Activated CD8-positive, alpha-beta memory T cell treated with anti-CD3 and anti-CD28 coated beads, Interleukin-2, amount 50 U/mL, for 48 hours (primary cell): Measurements from ENCODE around the gene SOHLH1.

Experiments used
- DNase-seq: peaks from one replicate; pipeline ENCODE4 v3.0.0-alpha.2; 2020

SOHLH1 gene

GRCh38 chr9:135728436-135729110 is 29.3 kb upstream of the SOHLH1 start:
- DNase-seq, result no peak

DNA sequence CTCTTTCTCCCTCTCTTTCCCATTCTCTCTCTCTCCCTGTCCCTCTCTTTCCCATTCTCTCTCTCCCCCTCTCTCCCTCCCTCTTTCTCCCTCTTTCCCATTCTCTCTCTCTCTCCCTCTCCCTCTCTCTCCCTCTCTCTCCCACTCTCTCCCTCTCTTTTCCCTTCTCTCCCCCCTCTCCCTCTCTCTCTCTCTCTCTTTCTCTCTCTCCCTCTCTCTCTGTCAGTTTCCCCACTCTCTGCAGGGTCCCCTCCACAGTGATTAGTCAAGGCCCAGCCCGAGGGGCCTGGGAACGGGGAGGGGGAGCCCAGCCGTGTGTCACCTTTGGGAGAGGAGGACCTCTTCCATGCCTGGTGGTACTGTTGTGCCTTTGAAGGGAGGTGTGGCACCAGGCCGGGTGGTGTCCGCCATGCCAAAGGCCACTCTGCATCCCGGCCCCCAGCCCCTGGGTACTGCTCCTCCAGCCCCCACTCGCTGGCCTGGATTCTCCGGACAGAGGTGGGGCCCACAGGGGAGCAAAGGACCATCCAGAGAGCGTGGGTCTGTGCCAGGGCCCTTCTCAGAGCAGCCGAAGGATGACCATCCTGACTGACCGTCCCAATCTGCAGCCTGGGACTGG is 28.1 kb upstream of the SOHLH1 start:
- no peak for DNase-seq

- no peak for DNase-seq
Observed at GRCh38 chr9:135726138-135726853, 27.0 kb upstream of the SOHLH1 start.

GRCh38 chr9:135724186-135724787 is 25.0 kb upstream of the SOHLH1 start:
- DNase-seq, result no peak

GRCh38 chr9:135722365-135722764 is 23.1 kb upstream of the SOHLH1 start:
- no peak for DNase-seq

DNA sequence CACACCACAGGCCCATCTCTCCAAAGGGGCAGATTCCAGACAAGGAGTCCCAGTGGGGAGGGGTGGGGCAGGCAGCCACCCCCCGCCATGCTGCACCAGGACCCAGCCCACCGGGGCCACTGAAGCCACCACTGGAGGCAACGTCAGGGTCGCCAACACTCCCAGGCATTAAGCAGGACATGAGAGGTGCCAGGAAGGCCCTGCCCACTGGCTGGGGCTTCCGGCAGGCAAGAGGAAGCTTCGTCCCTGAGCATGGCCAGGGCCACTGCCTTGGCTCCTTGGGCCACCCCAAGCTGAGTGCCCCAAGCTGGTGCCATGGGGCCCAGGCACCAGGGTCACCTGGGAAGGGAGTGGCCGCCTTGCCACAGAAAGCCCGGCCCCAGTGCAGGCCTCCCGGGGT is 20.2 kb upstream of the SOHLH1 start:
- no peak for DNase-seq

DNA sequence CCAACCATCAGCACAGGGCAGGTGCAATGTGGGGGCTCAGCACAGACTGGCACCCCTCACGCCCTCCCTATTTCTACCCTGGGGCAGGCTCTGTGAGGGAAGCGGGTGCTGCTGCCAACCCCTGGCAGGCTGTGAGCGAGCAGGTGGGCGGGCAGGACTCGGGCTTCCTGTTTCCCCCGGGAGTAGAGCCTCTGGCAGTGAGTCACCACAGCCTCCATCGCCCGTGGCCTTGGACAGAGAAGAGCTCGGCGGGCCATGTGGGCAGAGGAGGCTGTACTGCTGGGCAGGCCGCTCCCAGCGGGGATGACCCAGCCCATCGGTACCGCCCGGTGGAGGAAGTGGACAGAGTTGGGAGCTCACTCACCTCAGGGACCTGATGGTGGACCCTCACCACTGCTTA is 19.3 kb upstream of the SOHLH1 start:
- no peak for DNase-seq

DNA sequence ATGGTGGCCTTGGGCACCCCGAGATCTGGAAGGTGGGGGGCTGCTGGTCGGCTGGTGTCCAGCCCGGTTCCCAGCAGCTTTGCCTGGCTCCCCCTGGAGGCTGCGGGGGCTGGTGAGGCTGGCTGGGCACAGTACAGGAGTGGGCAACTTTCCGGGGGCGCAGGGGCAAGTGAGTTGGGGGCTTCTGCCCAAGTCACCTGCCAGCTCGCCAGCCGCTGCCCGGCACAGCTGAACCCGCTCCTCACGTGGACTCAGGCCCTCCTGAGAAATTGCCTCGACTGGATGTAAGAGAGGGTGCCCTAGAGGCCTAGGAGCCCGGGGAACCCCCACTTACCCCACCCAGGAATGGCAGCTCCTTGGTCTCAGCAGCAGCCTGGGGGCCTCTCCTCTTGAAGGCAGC is 18.1 kb upstream of the SOHLH1 start:
- no peak for DNase-seq

DNA sequence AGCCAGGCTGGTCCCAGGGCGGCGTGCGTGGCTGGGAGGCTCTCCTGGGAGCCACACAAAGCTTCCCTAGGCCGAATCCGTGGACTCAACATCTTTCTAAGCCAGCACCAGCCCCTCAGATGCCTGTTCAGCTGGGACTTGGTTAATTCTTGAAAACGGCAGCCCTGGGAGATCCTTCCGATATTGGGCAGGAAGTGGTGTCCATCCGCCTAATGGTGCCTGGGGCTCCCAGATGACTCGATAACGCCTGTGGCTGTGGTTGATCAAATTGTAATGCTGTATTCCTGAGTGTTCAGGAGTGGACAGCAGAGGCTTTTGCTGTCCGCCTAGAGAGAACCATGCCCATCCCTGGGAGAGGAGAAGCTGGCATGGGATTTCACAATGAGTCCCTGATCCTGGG is 16.8 kb upstream of the SOHLH1 start:
- no peak for DNase-seq

DNA sequence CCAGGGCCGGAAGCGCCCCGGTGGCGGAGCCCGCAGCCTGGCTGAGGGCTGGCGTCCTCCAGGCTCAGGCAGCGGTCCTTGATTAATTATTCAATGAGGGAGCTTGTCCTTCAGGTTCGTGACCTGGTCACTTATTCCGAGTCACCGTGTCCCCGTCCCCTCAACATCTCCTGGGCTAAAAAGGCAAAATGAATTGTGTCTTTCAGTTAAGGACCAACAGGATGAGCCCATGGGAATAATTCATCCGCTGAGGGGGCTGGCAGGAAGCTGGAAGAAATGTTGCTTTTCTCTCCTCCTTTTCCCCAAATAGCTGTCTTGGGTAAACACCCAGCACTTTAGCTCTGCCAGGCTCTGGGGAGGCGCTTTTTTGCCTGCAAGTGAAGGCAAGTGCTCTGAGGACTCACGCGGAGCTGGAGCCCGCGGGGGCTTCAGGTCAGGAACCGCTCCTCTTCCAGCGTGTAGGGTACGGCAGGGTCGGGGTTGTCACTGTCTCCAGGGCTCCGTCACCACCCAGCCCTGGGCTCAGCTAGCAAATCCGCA is 15.8 kb upstream of the SOHLH1 start:
- no peak for DNase-seq

GRCh38 chr9:135714242-135715055 is 15.2 kb upstream of the SOHLH1 start:
- no peak for DNase-seq

- no peak for DNase-seq
Observed at GRCh38 chr9:135712613-135713295, 13.5 kb upstream of the SOHLH1 start.

- DNase-seq, result no peak
Observed at GRCh38 chr9:135711881-135712280, 12.6 kb upstream of the SOHLH1 start.

DNA sequence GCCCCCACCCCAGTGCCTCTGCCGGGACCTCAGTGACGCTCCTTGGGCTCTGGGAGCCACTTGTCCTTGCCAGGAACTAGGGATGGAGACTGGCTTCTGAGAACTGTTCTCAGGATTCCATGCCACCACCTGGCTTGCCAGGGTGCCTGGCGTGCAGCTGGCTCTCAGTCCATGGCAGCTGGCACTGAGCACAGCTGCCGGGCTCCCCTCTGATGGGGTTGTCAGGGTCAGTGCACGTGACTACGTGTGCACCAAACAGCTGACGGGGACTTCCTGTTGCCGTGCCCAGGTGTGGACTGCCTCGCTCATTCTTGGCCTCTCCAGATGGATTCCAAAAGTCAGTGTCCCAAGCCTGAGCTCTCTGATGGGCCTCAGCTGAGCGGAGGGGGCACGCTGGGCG is 12.1 kb upstream of the SOHLH1 start:
- DNase-seq, result no peak

- DNase-seq, result no peak
Observed at GRCh38 chr9:135708164-135708563, 8.9 kb upstream of the SOHLH1 start.

- DNase-seq, result no peak
Observed at GRCh38 chr9:135707252-135708138, 8.2 kb upstream of the SOHLH1 start.

DNA sequence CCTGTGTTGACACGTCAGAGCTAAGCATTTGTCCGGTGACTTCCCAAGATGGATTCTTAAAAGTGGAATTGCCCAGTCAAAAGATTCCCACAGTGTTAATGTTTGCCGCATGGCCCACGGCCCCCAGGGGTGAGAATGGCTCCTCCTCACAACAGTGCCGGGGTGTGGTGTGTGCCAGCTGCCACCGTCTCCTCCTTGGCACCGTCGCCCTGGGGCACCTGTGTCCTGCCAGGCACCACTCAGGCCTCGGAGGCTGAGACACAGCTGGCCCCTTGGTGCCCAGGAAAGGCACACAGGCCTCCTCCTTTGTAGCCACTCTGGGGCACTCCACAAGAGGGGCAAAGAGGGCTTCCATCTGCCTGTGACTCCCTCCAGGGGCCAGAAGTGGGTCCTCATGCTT is 7.0 kb upstream of the SOHLH1 start:
- no peak for DNase-seq

GRCh38 chr9:135705376-135705775 is 6.1 kb upstream of the SOHLH1 start:
- DNase-seq, result no peak

GRCh38 chr9:135704483-135704882 is 5.2 kb upstream of the SOHLH1 start:
- DNase-seq, result no peak

DNA sequence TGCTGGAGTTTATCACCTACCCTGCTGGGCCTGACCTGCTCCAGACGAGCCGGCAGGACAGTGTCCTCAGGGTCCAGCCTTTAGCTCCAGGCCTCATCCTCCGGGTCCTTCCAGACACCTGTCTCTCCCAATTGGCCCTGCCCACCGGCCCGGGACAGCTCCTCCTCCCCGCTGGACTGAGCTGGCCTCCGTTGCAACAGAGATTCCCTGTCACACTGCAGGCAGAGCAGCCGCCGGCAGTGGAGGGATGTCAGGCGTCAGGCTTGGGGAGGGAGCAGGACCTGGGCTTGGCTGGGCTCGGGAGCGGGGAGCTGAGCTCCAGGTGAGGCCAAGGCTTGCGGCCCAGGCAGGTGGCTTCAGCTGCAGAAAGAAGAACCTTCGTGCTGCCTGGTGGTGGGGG is 4.4 kb upstream of the SOHLH1 start:
- DNase-seq, result no peak
